ENCODE data around the gene CCDC15.
"Not testable (repeated sequence)": the region's sequence is repeated elsewhere in the genome, so short reads cannot be mapped to it uniquely, and the experiment has no call there.

The CCDC15 gene

DNA sequence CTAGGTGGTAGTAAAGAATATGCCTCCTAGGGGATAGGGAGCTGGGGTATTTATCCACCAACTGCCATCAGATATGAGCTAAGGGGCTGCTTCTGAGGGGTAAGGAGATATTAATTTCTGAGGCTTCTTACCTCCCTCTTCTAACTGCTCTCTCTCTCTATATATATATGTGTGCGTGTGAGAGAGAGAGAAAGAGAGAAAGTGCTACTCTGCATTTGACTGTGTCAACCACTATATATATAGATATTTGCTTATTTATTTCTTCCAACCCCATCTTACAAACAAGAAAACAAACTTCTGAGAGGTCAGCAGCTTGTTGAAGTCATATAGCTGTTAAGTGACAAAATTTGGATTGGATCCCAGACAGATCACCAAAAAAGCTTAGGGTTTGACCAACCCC is 12.3 kb upstream of the CCDC15 start:
- no peak for DNase-seq (ENCODE audit: low read depth, low spot score)

DNA sequence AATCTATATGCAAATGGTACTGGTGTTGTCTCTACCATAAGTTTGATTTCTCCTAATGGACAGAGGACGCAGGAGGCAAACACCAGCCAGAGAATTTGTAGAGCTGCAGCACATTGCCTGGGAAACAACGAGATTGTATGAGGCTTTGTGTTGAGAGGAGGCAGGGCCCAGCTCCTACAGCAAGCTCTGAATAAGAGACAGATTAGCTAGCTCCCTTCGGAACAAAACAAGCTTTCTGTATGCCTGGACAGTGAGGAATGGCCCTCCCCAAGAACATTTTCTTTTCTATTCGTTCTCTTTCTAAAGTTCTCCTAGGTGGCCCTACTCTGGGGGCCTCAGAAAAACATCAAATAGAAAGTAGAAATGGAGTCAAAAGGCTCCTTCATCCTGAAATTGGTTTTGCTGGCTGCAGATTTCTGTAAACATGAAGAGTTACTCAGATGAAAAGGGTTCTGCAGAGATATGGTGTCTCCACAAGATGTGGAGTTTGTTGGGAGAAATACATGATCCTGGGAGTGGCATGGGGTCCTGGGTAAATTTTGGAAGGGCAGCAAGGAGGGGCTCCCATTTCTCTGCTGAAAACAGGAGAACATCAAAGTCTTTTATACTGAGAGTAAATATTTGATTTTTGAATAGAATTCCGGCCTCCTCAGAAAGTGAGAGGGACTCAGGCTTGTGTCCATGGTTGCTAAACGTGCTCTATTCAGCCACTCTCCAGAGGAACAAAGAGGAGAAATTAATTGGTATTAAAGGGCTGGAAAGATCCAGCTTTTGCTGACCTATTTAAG is 11.3 kb upstream of the CCDC15 start:
- DNase-seq (ENCODE audit: low read depth, low spot score), result no peak

DNA sequence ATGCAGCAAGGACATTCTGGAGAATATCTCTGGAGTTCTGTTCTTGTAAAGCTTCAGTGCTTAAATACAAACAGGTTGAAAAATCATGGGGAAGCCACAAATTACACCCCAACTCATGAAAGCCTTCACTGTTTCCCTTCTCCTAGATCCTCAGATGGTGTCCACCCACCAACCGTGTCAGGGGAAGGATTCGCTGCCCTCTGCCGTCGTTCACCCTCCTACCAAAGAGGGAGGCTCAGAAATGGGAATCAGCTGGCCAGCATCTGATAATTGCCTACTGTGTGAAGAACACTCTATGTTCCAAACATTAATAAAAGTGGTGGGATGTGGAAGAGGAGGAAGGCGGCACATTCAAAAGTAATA is 10.8 kb upstream of the CCDC15 start:
- no peak for DNase-seq (ENCODE audit: low read depth, low spot score)

DNA sequence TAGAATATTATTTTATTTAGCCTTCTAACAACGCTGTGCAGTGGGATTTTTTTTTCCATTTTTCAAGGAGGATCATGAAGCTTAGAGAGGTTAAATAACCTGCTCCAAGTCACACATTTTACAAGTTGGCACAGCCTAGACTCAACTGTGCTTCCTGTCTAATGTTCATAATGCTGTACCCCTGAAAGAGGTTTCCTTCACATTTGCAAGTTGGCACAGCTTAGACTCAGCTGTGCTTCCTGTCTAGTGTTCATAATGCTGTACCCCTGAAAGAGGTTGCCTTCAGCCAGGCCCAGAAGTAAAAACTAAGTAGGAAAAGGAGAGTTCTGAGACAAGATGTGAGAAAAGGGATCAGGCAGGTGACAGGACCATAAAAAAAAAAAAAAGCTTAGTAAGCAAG is 10.3 kb upstream of the CCDC15 start:
- DNase-seq (ENCODE audit: low read depth, low spot score), result no peak

DNA sequence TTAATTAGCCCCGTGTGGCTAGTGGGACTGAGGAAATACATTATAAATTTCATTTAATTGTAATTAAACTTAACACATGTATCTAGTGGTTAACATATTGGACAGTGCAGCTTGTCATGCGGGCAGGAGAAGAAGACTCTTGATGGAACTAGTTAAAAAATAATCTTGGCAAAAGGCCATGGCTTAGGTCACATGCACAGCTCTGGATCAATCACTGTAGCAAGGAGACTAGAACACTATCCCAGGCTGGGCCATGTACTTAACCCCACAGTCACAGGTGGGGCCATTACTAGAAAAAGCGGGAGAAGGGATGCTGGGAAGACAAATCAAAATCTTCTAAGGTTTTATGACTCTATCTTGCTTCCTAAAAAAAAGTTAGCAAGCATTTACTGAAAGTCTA is 9.4 kb upstream of the CCDC15 start:
- DNase-seq (ENCODE audit: low read depth, low spot score), result no peak

DNA sequence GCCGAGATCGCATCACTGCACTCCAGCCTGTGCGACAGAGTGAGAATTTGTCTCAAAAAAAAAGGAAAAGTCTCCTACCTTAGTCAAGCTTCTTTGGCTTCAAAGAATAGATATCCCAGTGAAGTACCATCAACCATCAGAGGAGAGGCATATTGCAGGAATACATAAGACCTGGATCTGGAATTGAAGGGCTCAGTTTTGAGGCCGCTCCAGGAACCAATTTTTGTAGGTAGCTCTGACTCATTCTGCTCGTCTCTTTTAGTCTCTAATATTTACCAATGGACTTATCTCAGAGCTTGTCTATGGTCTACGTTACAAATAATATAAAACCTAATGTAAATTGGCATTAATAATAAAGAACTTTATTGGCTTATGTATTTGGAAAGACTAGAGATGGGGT is 8.2 kb upstream of the CCDC15 start:
- DNase-seq (ENCODE audit: low read depth, low spot score), result no peak

DNA sequence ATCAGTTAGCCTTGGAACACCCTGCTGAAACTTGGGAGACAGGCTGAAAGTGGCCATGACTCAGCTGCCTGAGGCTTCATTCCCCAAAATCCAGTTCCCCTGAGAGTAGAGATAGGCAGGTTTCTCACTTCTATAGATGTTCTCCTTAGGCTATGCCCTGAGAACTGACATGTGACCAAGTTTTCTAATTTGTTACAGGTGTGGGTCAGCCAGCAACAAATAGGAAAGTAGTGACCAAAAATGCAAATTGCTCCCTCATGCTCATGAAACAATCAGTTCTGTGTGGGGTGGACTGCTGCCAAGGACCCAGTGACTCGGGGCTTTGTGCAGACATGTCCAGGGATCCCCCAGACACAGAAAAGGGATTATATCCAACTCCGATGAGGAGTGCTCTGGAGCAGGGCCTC is 7.3 kb upstream of the CCDC15 start:
- DNase-seq (ENCODE audit: low read depth, low spot score), result no peak

DNA sequence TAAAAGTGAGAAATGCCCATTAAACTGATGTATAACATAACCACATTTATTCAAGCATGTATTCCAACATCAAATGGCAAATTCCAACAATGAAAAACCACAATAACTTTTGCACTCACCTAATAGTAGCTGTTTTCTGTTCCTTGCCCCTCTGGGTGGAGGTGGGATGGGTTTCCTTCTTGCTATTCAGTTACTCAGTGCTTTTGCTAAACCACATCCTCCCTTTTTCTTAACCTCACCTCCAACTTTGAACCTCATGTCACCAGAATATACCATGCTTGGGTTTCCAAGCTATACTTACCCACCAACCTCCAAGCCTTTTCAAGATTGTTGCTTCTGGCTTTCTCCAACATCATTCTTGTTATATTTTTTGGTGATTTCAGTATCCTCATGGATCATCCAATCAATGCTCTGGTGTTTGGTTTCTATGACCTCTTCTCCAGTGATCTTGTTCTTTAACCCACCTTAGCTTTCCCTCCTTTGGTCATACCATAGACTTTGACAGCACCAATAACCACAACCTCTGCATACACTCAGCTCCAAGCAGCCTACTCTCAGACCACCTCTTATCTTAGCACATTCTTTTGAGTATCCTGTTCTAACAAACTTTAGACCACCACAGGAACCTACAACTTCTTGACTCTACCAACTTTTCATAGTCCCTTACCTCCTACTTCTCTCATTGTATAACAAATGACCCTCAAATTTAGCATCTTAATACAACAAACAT is 3.2 kb upstream of the CCDC15 start:
- DNase-seq (ENCODE audit: low read depth, low spot score), result no peak

DNA sequence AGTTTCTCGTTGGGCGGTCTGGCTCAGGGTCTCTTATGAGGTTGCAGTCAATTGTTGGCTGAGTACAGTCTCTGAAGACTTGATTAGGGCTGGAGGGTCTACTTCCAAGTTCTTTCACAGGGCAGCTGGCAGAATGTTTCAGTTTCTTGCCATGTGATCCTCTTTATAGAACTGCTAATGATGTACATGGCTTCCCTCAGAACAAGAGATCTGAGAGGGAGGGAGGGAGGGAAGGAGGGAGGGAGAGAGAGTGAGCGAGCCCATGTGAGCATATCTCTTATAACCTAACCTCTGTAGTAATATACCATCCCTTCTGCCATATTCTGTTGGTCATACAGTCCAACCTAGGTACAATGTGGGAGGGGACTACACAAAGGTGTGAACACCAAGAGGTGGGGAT is 2.7 kb upstream of the CCDC15 start:
- DNase-seq (ENCODE audit: low read depth, low spot score), result no peak

DNA sequence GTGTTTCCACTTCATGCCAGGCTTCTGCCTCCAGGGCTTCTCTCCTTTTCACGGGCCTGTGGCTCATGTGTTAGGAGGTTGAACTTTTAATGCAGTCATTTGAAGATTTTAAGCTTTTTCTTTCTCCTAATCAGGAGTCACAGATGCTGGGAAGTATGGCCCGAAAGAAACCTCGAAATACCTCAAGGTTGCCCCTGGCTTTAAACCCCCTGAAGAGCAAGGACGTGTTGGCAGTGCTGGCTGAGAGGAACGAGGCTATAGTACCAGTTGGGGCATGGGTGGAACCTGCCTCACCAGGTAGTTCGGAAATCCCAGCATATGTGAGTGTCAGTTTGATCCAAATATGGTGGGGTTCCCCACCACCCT is 571 bp downstream of the CCDC15 start:
- DNase-seq (ENCODE audit: low read depth, low spot score), result no peak

DNA sequence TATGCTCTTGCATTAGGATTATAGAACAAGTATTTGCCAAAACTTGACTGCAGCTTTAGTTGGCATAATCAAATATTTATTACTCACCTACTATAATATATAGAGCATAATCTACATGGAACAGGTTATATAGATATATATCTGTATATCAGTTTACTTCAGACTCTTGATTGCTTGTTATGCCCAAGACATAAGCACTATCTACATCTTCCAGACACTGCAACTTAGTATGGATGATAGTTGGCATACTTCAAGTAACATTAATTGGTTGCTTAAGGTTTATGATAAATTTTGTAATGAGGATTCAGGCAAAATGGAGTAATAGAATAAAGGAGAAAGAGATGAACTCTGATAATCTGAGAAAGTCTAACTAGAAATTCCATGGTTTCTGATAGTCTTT is 1.0 kb downstream of the CCDC15 start:
- DNase-seq (ENCODE audit: low read depth, low spot score), result no peak

DNA sequence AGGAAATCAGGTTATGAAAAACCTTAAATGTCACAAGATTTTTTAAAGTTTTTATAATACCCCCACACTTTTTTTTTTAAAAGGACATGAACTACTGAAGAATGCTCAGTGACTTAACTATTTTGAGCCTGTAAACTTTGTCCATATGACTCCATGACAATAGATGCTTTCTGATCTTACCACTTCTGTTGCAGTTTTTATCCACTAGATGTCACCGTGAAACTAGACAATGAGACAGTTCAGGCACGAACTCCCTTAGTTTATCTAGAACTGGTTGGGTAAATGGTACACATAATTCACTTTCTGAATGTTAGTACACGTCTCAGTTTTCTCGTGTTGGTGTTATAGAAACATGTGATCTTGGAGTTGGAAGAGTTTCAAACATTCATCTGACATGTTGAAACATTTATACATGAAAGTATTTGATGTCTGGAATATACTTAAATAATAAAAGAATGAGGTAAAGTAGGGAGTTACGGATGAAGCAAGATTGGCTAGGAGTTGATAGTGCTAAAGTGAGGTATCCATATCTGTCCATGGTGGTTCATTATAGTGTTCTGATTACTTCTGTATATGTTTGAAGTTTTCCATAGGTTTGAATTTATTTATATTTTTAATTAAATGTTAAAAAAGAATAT is 8.1 kb downstream of the CCDC15 start:
- no peak for DNase-seq (ENCODE audit: low read depth, low spot score)

DNA sequence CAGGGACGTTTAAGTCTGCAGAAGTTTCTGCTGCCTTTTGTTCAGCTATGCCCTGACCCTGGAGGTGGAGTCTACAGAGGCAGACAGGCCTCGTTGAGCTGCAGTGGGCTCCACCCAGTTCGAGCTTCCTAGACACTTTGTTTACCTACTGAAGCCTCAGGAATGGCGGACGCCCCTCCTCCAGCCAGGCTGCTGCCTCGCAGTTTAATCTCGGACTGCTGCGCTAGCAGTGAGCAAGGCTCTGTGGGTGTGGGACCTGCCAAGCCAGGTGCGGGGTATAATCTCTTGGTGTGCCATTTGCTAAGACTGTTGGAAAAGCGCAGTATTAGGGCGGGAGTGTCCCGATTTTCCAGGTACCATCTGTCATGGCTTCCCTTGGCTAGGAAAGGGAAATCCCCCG is 14.2 kb downstream of the CCDC15 start:
- DNase-seq (ENCODE audit: low read depth, low spot score), result not testable (repeated sequence)

DNA sequence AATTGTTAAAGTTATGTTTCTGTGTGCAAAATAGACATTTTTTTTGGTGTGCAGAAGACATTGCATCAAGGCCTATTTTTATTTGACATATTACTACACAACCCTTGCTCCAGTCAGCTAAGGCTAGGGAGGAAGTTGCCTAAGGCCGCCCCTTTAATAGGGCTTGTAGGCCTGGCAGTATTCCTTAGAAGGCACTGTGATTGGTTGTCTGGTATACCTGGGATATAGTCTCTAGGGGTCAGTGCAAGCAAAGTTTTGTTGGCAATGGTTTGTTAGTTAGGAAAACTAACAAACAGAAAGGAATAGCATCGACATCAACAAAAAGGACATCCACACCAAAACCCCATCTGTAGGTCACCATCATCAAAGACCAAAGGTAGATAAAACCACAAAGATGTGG is 16.9 kb downstream of the CCDC15 start:
- peak; percentile 45 for DNase-seq (ENCODE audit: low read depth, low spot score)

DNA sequence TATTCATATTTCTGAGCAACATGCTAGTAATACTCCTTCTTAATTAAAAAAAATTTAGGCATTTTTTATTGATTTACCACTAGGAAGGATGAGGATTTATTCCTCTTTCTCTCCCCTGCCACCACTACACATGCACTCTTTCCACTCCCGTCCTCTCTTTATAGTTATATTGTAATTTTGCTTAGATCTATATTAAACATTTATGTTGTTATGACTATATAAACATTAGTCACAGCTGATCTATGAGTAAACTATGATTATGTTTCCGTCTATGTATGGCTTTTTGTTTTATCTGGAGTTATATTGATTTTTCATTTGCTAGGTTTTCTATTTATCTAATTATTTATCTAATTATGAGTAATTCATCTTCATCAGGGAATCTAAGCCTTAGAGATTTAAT is 17.8 kb downstream of the CCDC15 start:
- DNase-seq (ENCODE audit: low read depth, low spot score), result no peak

DNA sequence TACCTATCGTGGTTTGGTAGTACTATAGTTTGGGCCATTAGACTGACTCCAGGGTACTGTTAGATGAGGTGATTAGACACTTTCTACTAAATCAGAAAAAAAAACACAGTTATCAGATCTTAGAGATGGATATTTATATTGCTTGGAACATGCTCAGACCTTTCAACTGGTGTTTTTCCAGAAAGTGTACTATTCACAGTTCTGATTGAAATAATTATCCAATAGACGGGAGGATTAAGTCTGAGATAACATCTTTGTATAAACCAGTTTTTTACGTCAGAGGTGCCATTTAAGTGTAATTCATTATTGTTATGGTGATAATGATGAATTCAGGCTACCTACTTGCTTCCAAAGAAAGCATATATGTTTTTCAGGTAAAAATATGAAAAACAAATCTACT is 22.5 kb downstream of the CCDC15 start:
- no peak for DNase-seq (ENCODE audit: low read depth, low spot score)

DNA sequence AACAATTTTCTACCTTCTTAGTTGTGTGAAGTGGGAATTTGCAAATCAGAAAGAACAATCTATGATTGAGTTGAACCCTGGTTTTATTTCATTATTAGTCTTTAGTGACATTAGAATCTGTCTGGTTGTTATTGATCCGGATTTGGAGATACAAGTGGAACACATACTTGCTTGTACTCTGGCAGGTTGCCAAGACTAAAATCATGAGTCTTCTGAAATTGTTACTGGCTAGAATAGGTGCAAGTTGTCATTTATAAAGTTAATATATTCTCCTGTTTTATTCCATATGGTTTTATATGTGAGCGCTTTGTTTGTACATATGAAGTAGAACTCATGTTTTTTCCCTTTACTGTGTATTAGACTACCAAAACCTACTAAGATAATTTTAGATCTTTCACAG is 23.0 kb downstream of the CCDC15 start:
- DNase-seq (ENCODE audit: low read depth, low spot score), result no peak

DNA sequence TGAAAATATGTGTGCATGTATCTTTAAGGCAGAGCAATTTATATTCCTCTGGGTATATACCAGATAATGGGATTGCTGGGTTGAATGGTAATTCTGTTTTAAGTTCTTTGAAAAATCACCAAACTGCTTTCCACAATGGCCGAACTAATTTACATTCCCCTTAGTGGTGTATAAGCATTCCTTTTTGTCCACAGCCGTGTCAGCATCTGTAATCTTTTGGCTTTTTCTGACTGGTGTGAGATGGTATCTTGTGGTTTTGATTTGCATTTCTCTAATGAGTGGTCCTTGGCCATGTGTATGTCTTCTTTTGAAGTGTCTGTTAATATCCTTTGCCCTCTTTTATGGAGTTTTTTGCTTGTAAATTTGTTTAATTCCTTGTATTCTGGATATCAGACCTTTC is 24.3 kb downstream of the CCDC15 start:
- no peak for DNase-seq (ENCODE audit: low read depth, low spot score)

DNA sequence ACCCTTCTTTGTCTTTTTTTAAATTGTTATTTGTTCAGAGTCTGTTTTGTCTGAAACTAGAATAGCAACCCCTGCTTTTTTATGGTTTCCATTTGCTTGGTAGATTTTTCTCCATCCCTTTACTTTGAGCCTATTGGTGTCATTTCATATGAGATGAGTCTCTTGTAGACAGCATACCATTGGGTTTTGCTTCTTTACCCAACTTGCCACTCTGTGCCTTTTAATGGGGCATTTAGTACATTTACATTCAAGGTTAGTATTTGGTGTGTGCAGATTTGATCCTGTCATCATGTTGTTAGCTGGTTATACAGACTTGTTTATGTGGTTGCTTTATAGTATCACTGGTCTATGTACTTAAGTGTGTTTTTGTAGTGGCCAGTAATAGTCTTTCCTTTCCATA is 28.0 kb downstream of the CCDC15 start:
- DNase-seq (ENCODE audit: low read depth, low spot score), result no peak

DNA sequence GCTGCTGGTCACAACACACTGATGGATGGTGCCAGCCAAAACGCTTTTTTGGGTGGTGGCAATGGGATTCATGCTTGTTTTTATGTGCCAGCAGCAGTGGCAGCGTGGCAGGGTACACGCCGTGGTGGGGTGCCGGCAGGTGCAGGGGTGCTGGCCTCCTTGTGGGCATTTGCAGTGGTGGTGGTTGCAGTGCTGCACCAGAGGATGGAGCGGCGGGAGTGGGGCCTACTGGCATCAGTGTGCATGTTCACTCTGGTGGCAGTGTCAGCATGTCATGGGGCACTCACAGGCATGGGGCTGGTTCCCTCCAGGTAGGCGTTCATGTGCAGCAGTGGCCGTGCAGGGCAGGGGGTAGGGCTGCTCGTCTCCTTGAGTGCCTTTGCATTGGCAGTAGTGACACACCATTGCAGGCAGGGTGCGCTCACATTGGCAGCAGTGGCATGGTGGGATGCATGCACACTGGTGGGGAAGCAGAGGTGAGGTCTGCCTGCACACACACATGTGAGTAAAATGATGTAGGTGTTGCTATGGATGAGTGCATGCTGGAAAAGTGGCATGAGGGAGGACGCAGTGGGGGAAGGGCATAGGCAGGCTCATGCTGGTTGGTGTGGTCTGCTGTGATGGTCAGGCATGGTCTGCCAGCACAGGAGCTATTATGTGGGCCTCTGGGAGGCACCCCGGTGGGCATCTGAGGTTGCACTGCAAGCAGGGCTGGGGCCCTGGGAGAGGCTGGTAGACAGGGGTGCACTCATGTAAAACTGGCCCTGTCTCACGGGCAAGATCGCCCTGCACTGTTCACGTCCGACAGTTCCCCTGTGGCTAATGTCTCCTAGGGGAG is 29.9 kb downstream of the CCDC15 start:
- DNase-seq (ENCODE audit: low read depth, low spot score), result no peak

DNA sequence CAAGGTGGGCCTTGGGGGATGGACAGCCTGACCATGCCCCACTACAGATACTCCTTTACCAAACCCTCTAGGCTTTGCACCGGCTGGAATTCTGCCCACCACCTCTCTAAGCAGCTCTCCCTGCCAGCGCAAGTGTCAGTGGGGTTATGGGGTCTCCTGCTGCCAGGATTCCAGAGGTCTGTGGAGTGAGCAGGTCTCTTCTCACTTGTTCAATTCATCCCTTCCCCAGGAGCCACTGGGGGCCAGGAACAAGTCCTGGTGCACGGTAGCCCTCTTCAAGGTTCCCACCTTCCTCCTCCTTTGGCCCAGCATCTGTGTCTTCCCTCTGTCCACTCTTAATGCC is 30.5 kb downstream of the CCDC15 start:
- DNase-seq (ENCODE audit: low read depth, low spot score), result no peak

DNA sequence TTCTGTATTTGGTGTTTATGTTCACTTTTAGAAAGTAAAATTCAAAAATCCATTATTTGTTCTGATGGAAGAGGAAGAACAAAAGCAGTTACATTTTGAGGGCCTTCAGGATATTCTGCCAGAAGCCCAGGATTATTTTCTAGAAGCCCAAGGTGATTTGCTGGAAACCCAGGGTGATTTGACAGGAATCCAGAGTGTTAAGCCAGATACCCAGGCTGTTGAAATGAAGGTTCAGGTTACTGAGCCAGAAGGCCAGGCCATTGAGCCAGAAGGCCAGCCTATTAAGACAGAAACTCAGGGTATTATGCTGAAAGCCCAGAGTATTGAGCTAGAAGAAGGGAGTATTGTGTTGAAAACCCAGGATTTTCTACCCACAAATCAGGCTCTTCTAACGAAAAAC is 33.1 kb downstream of the CCDC15 start:
- no peak for DNase-seq (ENCODE audit: low read depth, low spot score)

Measured in ELF-1 (cell line).